Keratinocyte (primary cell): ENCODE measurements around the gene TMEM26.

Experiments used
- CTCF ChIP-seq, 3 experiments: IDR thresholded peaks in 1 of 3; conservative IDR thresholded peaks in 1 of 3; optimal IDR thresholded peaks in 1 of 3; 2 replicates in 2 of 3; 3 replicates in 1 of 3; pipeline versions ENCODE3 to v1.5.1; 2011; ENCODE audit warnings: low read length in 3 of 3, mild to moderate bottlenecking in 3 of 3, moderate library complexity in 2 of 3, control low read depth in 1 of 3, inconsistent platforms in 1 of 3; ENCODE audit not compliant: insufficient read depth in 2 of 3; ENCODE audit errors: extremely low read depth in 1 of 3
- EZH2 ChIP-seq: IDR thresholded peaks from one replicate; pipeline ENCODE4 v1.6.1; 2012; ENCODE audit warnings: inconsistent platforms, mild to moderate bottlenecking, low read length, moderate library complexity

- TF ChIP-seq EZH2 (no peak), CTCF (optimal IDR thresholded peaks at IDR 0.05 in 1 of 3, IDR thresholded peaks at IDR 0.05 in 1 of 3, conservative IDR thresholded peaks at IDR 0.05 in 1 of 3; ENCODE audit: extremely low read depth in 1 of 3, insufficient read depth in 2 of 3, low read length in 3 of 3) (peak in 1 of 3 experiments; percentile 24)
These were observed 25.6 kb upstream of the TMEM26 start for GRCh38 chr10:61478621-61479312.
